Large intestine (tissue), 3 donors: Measurements from ENCODE around the gene RADIL. TPM values are rescaled to one million over a fixed set of nuclear protein-coding genes. Genes with fewer than 3 reads are reported as not detected.

Source experiments
- DNase-seq, 2 donors: peaks; one replicate each; pipeline versions ENCODE4 v3.0.0 to v3.0.0-alpha.2; 2013
- H3K27ac ChIP-seq: one replicate; pipeline ENCODE4 v1.5.1; 2013; ENCODE audit warnings: low read length
- H3K27me3 ChIP-seq: 2 replicates; pipeline ENCODE4 v1.6.1; 2013; ENCODE audit warnings: low read length; ENCODE audit not compliant: control insufficient read depth, insufficient read depth
- H3K36me3 ChIP-seq: 2 replicates; pipeline ENCODE4 v1.6.1; 2013; ENCODE audit warnings: low read length; ENCODE audit not compliant: control insufficient read depth, insufficient read depth
- H3K4me1 ChIP-seq: one replicate; pipeline ENCODE4 v1.6.1; 2013; ENCODE audit warnings: low read length; ENCODE audit not compliant: control insufficient read depth, insufficient read depth
- H3K4me3 ChIP-seq: one replicate; pipeline ENCODE4 v1.5.1; 2013; ENCODE audit warnings: low read length
- H3K9me3 ChIP-seq: one replicate; pipeline ENCODE4 v1.6.1; 2013; ENCODE audit warnings: mild to moderate bottlenecking, low read depth, low read length, moderate library complexity; ENCODE audit not compliant: control insufficient read depth
- WGBS: methylation state at CpG from one replicate; pipeline ENCODE4 v1.1.5; 2013; ENCODE audit warnings: low lambda C conversion rate; ENCODE audit not compliant: insufficient coverage; 5-methylcytosine and 5-hydroxymethylcytosine counted together
- polyA plus RNA-seq: library from polyadenylated mRNA; unstranded; fragments of 120-200 nt; gene quantifications from one replicate; pipeline ENCODE4 v1.2.1, GENCODE V29; 2013

Gene RADIL
- polyA plus RNA-seq, 1 donor = 2.1 TPM

GRCh38 chr7:4762121-4763055 lies 121.1 kb downstream of the RADIL start:
- peaks cover 83% of the 10 kb centered on the region for H3K36me3 ChIP-seq
- H3K9me3 ChIP-seq = peaks cover 6% of the 10 kb centered on the region
- no peaks in the 10 kb centered on the region for H3K4me1 ChIP-seq
- no peak overlapping the region for H3K4me3 ChIP-seq
- no peak overlapping the region for H3K27ac ChIP-seq
- H3K27me3 ChIP-seq = no peaks in the 10 kb centered on the region
- no peak for DNase-seq
- WGBS = no CpG with 5 or more reads among the region's 54 CpGs

GRCh38 chr7:4760952-4761351 lies 122.6 kb downstream of the RADIL start:
- WGBS = no CpG with 5 or more reads among the region's 26 CpGs
- Histone ChIP-seq H3K36me3 (peaks cover 92% of the 10 kb centered on the region), H3K27ac (no peak overlapping the region), H3K9me3 (peaks cover 6% of the 10 kb centered on the region), H3K4me3 (no peak overlapping the region), H3K4me1 (no peaks in the 10 kb centered on the region), H3K27me3 (no peaks in the 10 kb centered on the region)
- no peak for DNase-seq

GRCh38 chr7:4759211-4759610 lies 124.3 kb downstream of the RADIL start:
- Histone ChIP-seq H3K4me3 (no peak overlapping the region), H3K36me3 (peaks cover 93% of the 10 kb centered on the region), H3K27me3 (no peaks in the 10 kb centered on the region), H3K27ac (no peak overlapping the region), H3K9me3 (peaks cover 4% of the 10 kb centered on the region), H3K4me1 (no peaks in the 10 kb centered on the region)
- WGBS = no CpG with 5 or more reads among the region's 40 CpGs
- no peak for DNase-seq

- Histone ChIP-seq H3K4me3 (no peak overlapping the region), H3K36me3 (peaks cover 91% of the 10 kb centered on the region), H3K4me1 (no peaks in the 10 kb centered on the region)
Measured at GRCh38 chr7:4758791-4759190, 124.7 kb downstream of the RADIL start.

GRCh38 chr7:4758111-4758510 lies 125.4 kb downstream of the RADIL start:
- Histone ChIP-seq H3K27me3 (no peaks in the 10 kb centered on the region), H3K9me3 (peaks cover under 1% of the 10 kb centered on the region), H3K4me1 (peaks cover 3% of the 10 kb centered on the region), H3K27ac (no peak overlapping the region), H3K4me3 (no peak overlapping the region), H3K36me3 (peaks cover 88% of the 10 kb centered on the region)
- 100% methylated on average over 1 of the region's 19 CpGs for WGBS
- DNase-seq = no peak

More at GRCh38 chr7:4758791-4759190, 124.7 kb downstream of the RADIL start:
- no peak for DNase-seq
- peaks cover 4% of the 10 kb centered on the region for H3K9me3 ChIP-seq
- H3K27ac ChIP-seq = no peak overlapping the region
- 93% methylated on average over 8 of the region's 29 CpGs for WGBS
- no peaks in the 10 kb centered on the region for H3K27me3 ChIP-seq

GRCh38 chr7:4755045-4755444 lies 128.5 kb downstream of the RADIL start:
- DNase-seq = no peak
- H3K4me1 ChIP-seq = peaks cover 3% of the 10 kb centered on the region
- H3K36me3 ChIP-seq = peaks cover 77% of the 10 kb centered on the region
- H3K4me3 ChIP-seq = no peak overlapping the region
- no peaks in the 10 kb centered on the region for H3K27me3 ChIP-seq
- no peak overlapping the region for H3K27ac ChIP-seq
- WGBS = no CpG with 5 or more reads among the region's 24 CpGs
- H3K9me3 ChIP-seq = no peaks in the 10 kb centered on the region

GRCh38 chr7:4754433-4755010 lies 129.0 kb downstream of the RADIL start:
- no peaks in the 10 kb centered on the region for H3K27me3 ChIP-seq
- no peaks in the 10 kb centered on the region for H3K9me3 ChIP-seq
- no peak overlapping the region for H3K27ac ChIP-seq
- H3K4me1 ChIP-seq = peaks cover 3% of the 10 kb centered on the region
- H3K36me3 ChIP-seq = peaks cover 78% of the 10 kb centered on the region
- 83% methylated on average over 1 of the region's 36 CpGs for WGBS
- no peak overlapping the region for H3K4me3 ChIP-seq
- no peak for DNase-seq

GRCh38 chr7:4753598-4754432 lies 129.7 kb downstream of the RADIL start:
- H3K4me1 ChIP-seq = peaks cover 3% of the 10 kb centered on the region
- H3K27ac ChIP-seq = no peak overlapping the region
- no peaks in the 10 kb centered on the region for H3K9me3 ChIP-seq
- peaks cover 77% of the 10 kb centered on the region for H3K36me3 ChIP-seq
- no CpG with 5 or more reads among the region's 31 CpGs for WGBS
- no peaks in the 10 kb centered on the region for H3K27me3 ChIP-seq
- peak; percentile 54 to 65 for DNase-seq
- H3K4me3 ChIP-seq = no peak overlapping the region

GRCh38 chr7:4751398-4751947 lies 132.0 kb downstream of the RADIL start:
- Histone ChIP-seq H3K9me3 (no peaks in the 10 kb centered on the region), H3K36me3 (peaks cover 67% of the 10 kb centered on the region), H3K27ac (no peak overlapping the region), H3K4me1 (peaks cover 27% of the 10 kb centered on the region), H3K4me3 (no peak overlapping the region), H3K27me3 (no peaks in the 10 kb centered on the region)
- no peak for DNase-seq
- WGBS = no CpG with 5 or more reads among the region's 20 CpGs

- no peak overlapping the region for H3K4me3 ChIP-seq
- H3K27me3 ChIP-seq = no peaks in the 10 kb centered on the region
- DNase-seq = no peak
- no CpG with 5 or more reads among the region's 15 CpGs for WGBS
- H3K9me3 ChIP-seq = no peaks in the 10 kb centered on the region
- peaks cover 51% of the 10 kb centered on the region for H3K36me3 ChIP-seq
- H3K27ac ChIP-seq = no peak overlapping the region
- H3K4me1 ChIP-seq = peaks cover 38% of the 10 kb centered on the region
Measured at GRCh38 chr7:4749798-4750197, 133.7 kb downstream of the RADIL start.
